Uterus (tissue), 2 donors: ENCODE results near the gene CFAP74.

Experiments used
- CTCF ChIP-seq, 4 experiments: fragments of 200-600 bp in 2 of 4; fragments of 450-650 bp in 2 of 4; sonication (generic) in 2 of 4; IDR thresholded peaks; one replicate each; pipeline ENCODE4 v1.5.1; 2016 to 2019; ENCODE audit warnings: antibody characterized with exemption in 4 of 4, mild to moderate bottlenecking in 2 of 4, moderate library complexity in 1 of 4
- POLR2A ChIP-seq, 2 donors: fragments of 450-650 bp; IDR thresholded peaks; one replicate each; pipeline ENCODE4 v1.6.1; 2016; ENCODE audit warnings: antibody characterized with exemption in 2 of 2, mild to moderate bottlenecking in 1 of 2, moderate library complexity in 1 of 2

- TF ChIP-seq POLR2A (IDR thresholded peaks at IDR 0.05) (no peak), CTCF (IDR thresholded peaks at IDR 0.05) (no peak)
Observed at GRCh38 chr1:1940123-1940425, 63.5 kb downstream of the CFAP74 start.
